Naive B cell (primary cell): ENCODE data around the gene OXA1L. TPM values are rescaled to one million over a fixed set of nuclear protein-coding genes. Genes with fewer than 3 reads are reported as not detected.
"Not testable (repeated sequence)": the region's sequence is repeated elsewhere in the genome, so short reads cannot be mapped to it uniquely, and the experiment has no call there.

Source experiments
- ATAC-seq, 2 donors: fragments of 150-1000 bp; cut with Tn5 transposase; 2 replicates each; pipeline ENCODE4 v1.10.0; 2021; ENCODE audit warnings: low read depth in 2 of 2, mild to moderate bottlenecking in 2 of 2, moderate library complexity in 2 of 2
- DNase-seq: peaks from one replicate; pipeline ENCODE4 v3.0.0; 2022
- H3K27ac Mint-ChIP-seq, 6 donors: one replicate each; pipeline ENCODE4 v1.8.0; 2020 to 2022; ENCODE audit warnings: mild to moderate bottlenecking in 6 of 6, mixed read lengths in 6 of 6, moderate library complexity in 5 of 6, inconsistent platforms in 2 of 6
- H3K27me3 Mint-ChIP-seq, 3 donors: one replicate each; pipeline ENCODE4 v1.8.0; 2021 to 2022; ENCODE audit warnings: mixed read lengths in 3 of 3, mild to moderate bottlenecking in 1 of 3
- H3K36me3 Mint-ChIP-seq, 2 donors: one replicate each; pipeline ENCODE4 v1.8.0; 2020 to 2022; ENCODE audit warnings: mixed read lengths in 2 of 2, inconsistent platforms in 1 of 2, mild to moderate bottlenecking in 1 of 2
- H3K4me1 Mint-ChIP-seq, 3 donors: one replicate each; pipeline ENCODE4 v1.8.0; 2020 to 2022; ENCODE audit warnings: mixed read lengths in 3 of 3, inconsistent platforms in 1 of 3, mild to moderate bottlenecking in 1 of 3, moderate library complexity in 1 of 3
- H3K4me3 Mint-ChIP-seq, 8 donors: one replicate each; pipeline ENCODE4 v1.8.0; 2020 to 2022; ENCODE audit warnings: mild to moderate bottlenecking in 8 of 8, mixed read lengths in 8 of 8, moderate library complexity in 8 of 8, inconsistent platforms in 2 of 8
- H3K9me3 Mint-ChIP-seq, 7 donors: one replicate each; pipeline ENCODE4 v1.8.0; 2020 to 2022; ENCODE audit warnings: mixed read lengths in 7 of 7, mild to moderate bottlenecking in 5 of 7, inconsistent platforms in 2 of 7, moderate library complexity in 1 of 7
- polyA plus RNA-seq, 6 donors: library from polyadenylated mRNA; unstranded; fragments of 300-500 nt; fragmentation: Illumina TruSeq; gene quantifications; one replicate each; pipeline ENCODE4 v1.2.3, GENCODE V29; 2021; ENCODE audit warnings: low read depth in 6 of 6

Gene OXA1L
- 10 to 100 TPM; 56.9 to 83.5 (median 74.4) TPM for polyA plus RNA-seq

- ATAC-seq, result peak; percentile 93 to 95
- H3K36me3 Mint-ChIP-seq, result peaks cover 25 to 36% of the 10 kb centered on the region in 2 donors
- peaks cover 27 to 46% (median 38%) of the 10 kb centered on the region in 3 donors for H3K4me1 Mint-ChIP-seq
Measured at GRCh38 chr14:22766457-22767322, at the start of gene OXA1L. Gene OXA1L, plus strand, starts transcription at chr14:22766688. Its CDS starts 14 bp downstream, at chr14:22766702.

GRCh38 chr14:22718091-22718490, 48.4 kb upstream of the OXA1L start:
- Mint-ChIP-seq H3K27ac (no peak overlapping the region), H3K36me3 (no peaks in the 10 kb centered on the region), H3K9me3 (peaks cover 0 to 8% (median 0%) of the 10 kb centered on the region in 7 donors), H3K27me3 (peaks cover 8 to 40% (median 9%) of the 10 kb centered on the region in 3 donors), H3K4me1 (peaks cover 5 to 9% (median 7%) of the 10 kb centered on the region in 3 donors), H3K4me3 (peak overlapping the region in 1 of 8 donors; percentile 11)
- ATAC-seq (no peak), DNase-seq (no peak)

More at GRCh38 chr14:22766457-22767322, at the start of gene OXA1L:
- peak within 1 kb of the TSS; percentile 89 to 97 (median 96) for H3K4me3 Mint-ChIP-seq
- peak; percentile 95 for DNase-seq
- peaks cover 0 to 4% (median 4%) of the 10 kb centered on the region in 7 donors for H3K9me3 Mint-ChIP-seq
- no peaks in the 10 kb centered on the region for H3K27me3 Mint-ChIP-seq
- H3K27ac Mint-ChIP-seq, result peak within 1 kb of the TSS; percentile 87 to 99 (median 97)

GRCh38 chr14:22721213-22721612, 45.3 kb upstream of the OXA1L start:
- DNase-seq (no peak), ATAC-seq (no peak)
- Mint-ChIP-seq H3K4me1 (no peaks in the 10 kb centered on the region), H3K27ac (no peak overlapping the region), H3K4me3 (no peak overlapping the region), H3K9me3 (peaks cover 0 to 8% (median 0%) of the 10 kb centered on the region in 7 donors), H3K36me3 (no peaks in the 10 kb centered on the region), H3K27me3 (peaks cover 0 to 21% (median 0%) of the 10 kb centered on the region in 3 donors)

- no peak for ATAC-seq
- peaks cover 0 to 11% (median 0%) of the 10 kb centered on the region in 3 donors for H3K27me3 Mint-ChIP-seq
Measured at GRCh38 chr14:22723815-22724214, 42.7 kb upstream of the OXA1L start.

GRCh38 chr14:22724847-22725246, 41.6 kb upstream of the OXA1L start:
- H3K27me3 Mint-ChIP-seq, H3K4me3 Mint-ChIP-seq, H3K27ac Mint-ChIP-seq, H3K36me3 Mint-ChIP-seq, H3K4me1 Mint-ChIP-seq, H3K9me3 Mint-ChIP-seq, DNase-seq, ATAC-seq: not testable (repeated sequence)

More at GRCh38 chr14:22723815-22724214, 42.7 kb upstream of the OXA1L start:
- Mint-ChIP-seq H3K36me3 (no peaks in the 10 kb centered on the region), H3K4me3 (no peak overlapping the region), H3K9me3 (peaks cover 0 to 8% (median 0%) of the 10 kb centered on the region in 7 donors), H3K4me1 (no peaks in the 10 kb centered on the region), H3K27ac (no peak overlapping the region)
- no peak for DNase-seq

- ATAC-seq, H3K27me3 Mint-ChIP-seq, H3K27ac Mint-ChIP-seq: not testable (repeated sequence)
Measured at GRCh38 chr14:22725374-22725773, 41.1 kb upstream of the OXA1L start.

DNA sequence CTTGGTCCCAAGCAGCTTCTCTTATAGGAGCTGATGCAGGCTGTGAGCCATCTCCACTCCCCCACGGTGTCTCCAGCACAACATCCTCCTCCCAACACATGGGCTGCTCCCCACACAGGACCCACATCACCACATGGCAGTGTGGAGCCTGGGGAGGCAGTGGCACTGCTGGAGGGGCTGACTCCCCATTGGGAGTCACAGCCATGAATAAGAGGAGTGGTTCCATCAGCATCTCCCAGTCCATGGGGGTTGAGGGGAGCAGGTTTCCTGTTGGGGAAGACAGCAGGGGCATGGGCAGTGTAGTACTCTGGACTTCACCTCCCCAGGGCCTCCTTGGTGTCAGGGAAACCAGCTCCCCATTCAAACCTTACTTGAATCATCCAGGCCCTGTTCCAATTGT, 40.5 kb upstream of the OXA1L start:
- H3K27me3 Mint-ChIP-seq, result peaks cover 0 to 6% (median 3%) of the 10 kb centered on the region in 3 donors
- H3K27ac Mint-ChIP-seq, result no peak overlapping the region
- DNase-seq, result no peak
- peaks cover 0 to 8% (median 0%) of the 10 kb centered on the region in 7 donors for H3K9me3 Mint-ChIP-seq
- H3K4me1 Mint-ChIP-seq, result no peaks in the 10 kb centered on the region
- H3K36me3 Mint-ChIP-seq, result no peaks in the 10 kb centered on the region
- no peak for ATAC-seq
- H3K4me3 Mint-ChIP-seq, result no peak overlapping the region

More at GRCh38 chr14:22725374-22725773, 41.1 kb upstream of the OXA1L start:
- H3K4me1 Mint-ChIP-seq, H3K36me3 Mint-ChIP-seq, H3K9me3 Mint-ChIP-seq, H3K4me3 Mint-ChIP-seq, DNase-seq: not testable (repeated sequence)

DNA sequence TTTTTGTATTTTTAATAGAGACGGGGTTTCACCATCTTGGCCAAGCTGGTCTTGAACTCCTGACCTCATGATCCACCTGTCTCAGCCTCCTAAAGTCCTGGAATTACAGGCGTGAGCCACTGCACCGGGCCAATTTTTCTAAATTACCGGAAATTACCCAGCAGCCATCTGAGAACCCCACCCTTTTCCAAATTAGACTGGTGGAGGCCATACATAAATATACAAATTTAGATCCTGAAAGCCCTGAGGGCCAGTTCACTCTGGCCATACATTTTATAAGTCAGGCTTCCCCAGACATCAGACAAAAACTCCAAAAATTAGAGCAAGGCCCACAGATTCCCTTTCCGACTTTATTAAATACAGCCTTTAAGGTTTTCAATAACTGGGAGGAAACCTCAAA, 34.4 kb upstream of the OXA1L start:
- H3K27me3 Mint-ChIP-seq, H3K4me3 Mint-ChIP-seq, H3K4me1 Mint-ChIP-seq, ATAC-seq, H3K27ac Mint-ChIP-seq, DNase-seq, H3K9me3 Mint-ChIP-seq, H3K36me3 Mint-ChIP-seq: not testable (repeated sequence)

DNA sequence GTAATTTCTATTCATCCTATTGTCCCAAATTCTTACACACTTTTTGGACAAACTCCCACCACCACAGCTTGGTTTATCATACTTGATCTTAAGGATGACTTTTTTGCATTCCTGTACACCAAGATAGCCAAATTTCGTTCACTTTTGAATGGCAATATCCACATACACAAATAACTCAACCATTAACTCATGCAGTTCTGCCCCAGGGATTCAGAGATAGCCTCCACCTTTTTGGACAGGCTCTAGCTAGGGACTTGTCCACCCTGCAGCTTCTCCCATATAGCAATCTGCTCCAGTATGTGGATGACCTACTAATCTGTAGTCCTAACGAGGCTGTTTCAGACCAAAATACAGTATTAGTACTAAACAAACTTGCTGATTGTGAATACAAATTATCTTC, 32.7 kb upstream of the OXA1L start:
- Mint-ChIP-seq H3K27me3 (peaks cover 8 to 10% (median 10%) of the 10 kb centered on the region in 3 donors), H3K27ac (no peak overlapping the region), H3K36me3 (no peaks in the 10 kb centered on the region), H3K9me3 (peaks cover 0 to 1% (median 0%) of the 10 kb centered on the region in 7 donors), H3K4me1 (peaks cover 0 to 9% (median 5%) of the 10 kb centered on the region in 3 donors), H3K4me3 (no peak overlapping the region)
- ATAC-seq (no peak), DNase-seq (no peak)

- peaks cover 0 to 1% (median 0%) of the 10 kb centered on the region in 7 donors for H3K9me3 Mint-ChIP-seq
- H3K27ac Mint-ChIP-seq, result no peak overlapping the region
- no peak for ATAC-seq
Measured at GRCh38 chr14:22735096-22735495, 31.4 kb upstream of the OXA1L start.

GRCh38 chr14:22736384-22736783, 30.1 kb upstream of the OXA1L start:
- not testable (repeated sequence) for ATAC-seq, H3K9me3 Mint-ChIP-seq, DNase-seq, H3K27ac Mint-ChIP-seq, H3K4me1 Mint-ChIP-seq, H3K36me3 Mint-ChIP-seq, H3K4me3 Mint-ChIP-seq
- H3K27me3 Mint-ChIP-seq, result peaks cover 4 to 13% (median 7%) of the 10 kb centered on the region in 3 donors

More at GRCh38 chr14:22735096-22735495, 31.4 kb upstream of the OXA1L start:
- Mint-ChIP-seq H3K4me1 (peaks cover 0 to 9% (median 5%) of the 10 kb centered on the region in 3 donors), H3K27me3 (peaks cover 8 to 10% (median 10%) of the 10 kb centered on the region in 3 donors), H3K4me3 (no peak overlapping the region), H3K36me3 (no peaks in the 10 kb centered on the region)
- no peak for DNase-seq

DNA sequence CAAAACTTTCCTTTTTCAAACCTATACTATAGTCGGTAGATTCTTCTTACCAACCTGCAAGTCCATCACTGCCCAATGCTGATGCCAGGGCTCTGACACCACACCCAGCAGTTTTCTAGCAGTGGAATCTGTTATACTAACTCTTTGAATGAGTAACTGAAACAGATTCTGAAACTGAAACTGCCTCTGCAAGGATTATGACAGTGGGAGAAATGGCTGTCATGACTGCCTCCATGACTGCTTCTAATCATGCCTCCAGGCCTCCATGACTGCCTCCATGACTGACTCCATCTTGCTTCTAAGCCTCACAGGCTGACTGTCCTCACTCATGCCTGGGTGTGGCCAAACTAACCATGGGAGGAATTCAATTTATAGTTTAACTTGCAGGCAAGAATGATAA, 29.4 kb upstream of the OXA1L start:
- H3K4me1 Mint-ChIP-seq, result peaks cover 0 to 9% (median 5%) of the 10 kb centered on the region in 3 donors
- H3K4me3 Mint-ChIP-seq, result peak overlapping the region in 1 of 8 donors; percentile 2
- H3K27me3 Mint-ChIP-seq, result peaks cover 4 to 18% (median 9%) of the 10 kb centered on the region in 3 donors
- peaks cover 0 to 4% of the 10 kb centered on the region in 2 donors for H3K36me3 Mint-ChIP-seq
- peaks cover 0 to 1% (median 0%) of the 10 kb centered on the region in 7 donors for H3K9me3 Mint-ChIP-seq
- H3K27ac Mint-ChIP-seq, result no peak overlapping the region
- ATAC-seq (peak in 1 of 2 donors; percentile 45), DNase-seq (no peak)

DNA sequence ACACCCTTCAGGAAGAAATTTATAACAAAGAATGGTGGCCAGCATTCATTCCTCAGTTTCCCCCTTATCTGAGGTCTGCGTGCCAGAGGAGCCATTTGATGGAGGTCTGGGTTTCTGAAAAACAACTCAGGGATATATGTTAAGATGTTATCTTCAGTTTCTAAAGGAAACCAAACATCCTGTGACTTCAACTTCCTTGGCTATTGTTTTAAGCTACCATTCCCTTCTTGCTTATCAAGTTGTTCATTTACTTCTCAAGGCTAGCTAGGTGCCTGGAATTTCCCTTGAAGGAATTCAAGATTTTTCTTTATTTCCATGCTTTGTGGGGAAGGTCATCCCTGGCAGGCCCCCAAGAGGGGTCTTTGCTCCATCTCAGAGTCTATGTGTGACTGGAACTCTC, 27.1 kb upstream of the OXA1L start:
- Mint-ChIP-seq H3K27ac (no peak overlapping the region), H3K4me3 (no peak overlapping the region), H3K36me3 (peaks cover 0 to 4% of the 10 kb centered on the region in 2 donors), H3K27me3 (peaks cover 4 to 22% (median 16%) of the 10 kb centered on the region in 3 donors), H3K9me3 (peaks cover 0 to 1% (median 0%) of the 10 kb centered on the region in 7 donors), H3K4me1 (peaks cover 0 to 9% (median 9%) of the 10 kb centered on the region in 3 donors)
- ATAC-seq, result no peak
- DNase-seq, result no peak
